ENCODE results near the gene WNT6.

GRCh38 chr2:218908721-218909619 lies 49.4 kb downstream of the WNT6 start:
- TF ChIP-seq CTCF (IDR thresholded peaks at IDR 0.05; ENCODE audit: insufficient read depth, low read depth, low read length) (no peak), EZH2 (IDR thresholded peaks at IDR 0.05; ENCODE audit: insufficient read depth, low read length) (no peak)
